Lung microvascular endothelial cell (primary cell): ENCODE measurements around the gene PABPC1L2B. TPM values are rescaled to one million over a fixed set of nuclear protein-coding genes. Genes with fewer than 3 reads are reported as not detected.
"Not testable (repeated sequence)": the region's sequence is repeated elsewhere in the genome, so short reads cannot be mapped to it uniquely, and the experiment has no call there.

ENCODE experiments used
- DNase-seq, 2 donors: peaks; one replicate each; pipeline versions ENCODE4 v3.0.0 to v3.0.0-alpha.2; 2010; ENCODE audit warnings: low read depth in 2 of 2
- total RNA-seq: library from RNA; depleted of rRNA; stranded (reverse); fragments of >200 nt; gene quantifications from 2 replicates; pipeline ENCODE4 v1.2.1, GENCODE V29; 2014

The PABPC1L2B gene
- not detected in 2 replicates for total RNA-seq

- not testable (repeated sequence) for DNase-seq
These were observed at the start of gene PABPC1L2B for GRCh38 chrX:73002733-73003132. TSS of gene PABPC1L2B (plus strand) at chrX:73002939. CDS start at chrX:73003643, 704 bp downstream.

GRCh38 chrX:72959971-72960370 lies 42.8 kb upstream of the PABPC1L2B start:
- not testable (repeated sequence) for DNase-seq

- not testable (repeated sequence) for DNase-seq
These were observed 30.9 kb upstream of the PABPC1L2B start for GRCh38 chrX:72971859-72972258.

GRCh38 chrX:72974885-72975284 lies 27.9 kb upstream of the PABPC1L2B start:
- not testable (repeated sequence) for DNase-seq

GRCh38 chrX:72980894-72981469 lies 21.8 kb upstream of the PABPC1L2B start:
- not testable (repeated sequence) for DNase-seq

GRCh38 chrX:73004032-73004431 lies 1.3 kb downstream of the PABPC1L2B start:
- not testable (repeated sequence) for DNase-seq

- no peak for DNase-seq
These were observed 18.8 kb downstream of the PABPC1L2B start for GRCh38 chrX:73021361-73022092.

GRCh38 chrX:73022093-73022445 lies 19.3 kb downstream of the PABPC1L2B start:
- DNase-seq = not testable (repeated sequence)

GRCh38 chrX:73028876-73029275 lies 26.1 kb downstream of the PABPC1L2B start:
- no peak for DNase-seq

Other genes with a start within 250 kb of the PABPC1L2B start
- gene DMRTC1B, start 226.0 kb upstream of the PABPC1L2B start, total RNA-seq = not detected in 2 replicates
- gene FAM236B, start 220.3 kb upstream of the PABPC1L2B start, total RNA-seq = not detected in 2 replicates
- not detected in 2 replicates for gene FAM236D, start 194.7 kb upstream of the PABPC1L2B start, total RNA-seq
- gene FAM236C, start 90.3 kb upstream of the PABPC1L2B start, total RNA-seq = not detected in 2 replicates
- gene FAM236A, start 64.7 kb upstream of the PABPC1L2B start, total RNA-seq = not detected in 2 replicates
- not detected in 2 replicates for gene DMRTC1, start 59.1 kb upstream of the PABPC1L2B start, total RNA-seq
- gene PABPC1L2A, start 76.6 kb downstream of the PABPC1L2B start, total RNA-seq = not detected in 2 replicates
- gene NAP1L2, start 211.9 kb downstream of the PABPC1L2B start, total RNA-seq = 0.65 and 2.0 TPM in 2 replicates